ENCODE data around the gene C15orf62. TPM values are rescaled to one million over a fixed set of nuclear protein-coding genes. Genes with fewer than 3 reads are reported as not detected.

C15orf62 gene
- total RNA-seq, 1 donor from 2014 or later: 0.30 TPM

GRCh38 chr15:40731034-40731433 lies 38.7 kb upstream of the C15orf62 start:
- intact Hi-C loops (cut with micrococcal nuclease): no loop called here
- Histone ChIP-seq H3K27ac (replicated peaks) (peak overlapping the region; percentile 42), H3K4me3 (no peak overlapping the region), H3K36me3 (peaks cover 40% of the 10 kb centered on the region), H3K27me3 (ENCODE audit: low read depth) (no peaks in the 10 kb centered on the region), H3K4me1 (no peaks in the 10 kb centered on the region), H3K9me3 (replicated peaks) (no peaks in the 10 kb centered on the region)
- DNase-seq: no peak
- TF ChIP-seq CTCF (IDR thresholded peaks at IDR 0.05; ENCODE audit: borderline replicate concordance): no peak

- no peaks in the 10 kb centered on the region for H3K4me1 ChIP-seq
- H3K36me3 ChIP-seq: peaks cover 84% of the 10 kb centered on the region
- H3K9me3 ChIP-seq (replicated peaks): no peaks in the 10 kb centered on the region
- H3K4me3 ChIP-seq: no peak overlapping the region
- no peak overlapping the region for H3K27ac ChIP-seq (replicated peaks)
- no peak for TF ChIP-seq CTCF (IDR thresholded peaks at IDR 0.05; ENCODE audit: borderline replicate concordance)
- H3K27me3 ChIP-seq (ENCODE audit: low read depth): no peaks in the 10 kb centered on the region
- intact Hi-C loops (cut with micrococcal nuclease): no loop called here
- DNase-seq: no peak
Observed at GRCh38 chr15:40736575-40736974, 33.2 kb upstream of the C15orf62 start.

GRCh38 chr15:40737048-40737447 lies 32.7 kb upstream of the C15orf62 start:
- no peak for DNase-seq
- H3K27me3 ChIP-seq (ENCODE audit: low read depth): no peaks in the 10 kb centered on the region
- no peak overlapping the region for H3K27ac ChIP-seq (replicated peaks)
- H3K9me3 ChIP-seq (replicated peaks): no peaks in the 10 kb centered on the region
- intact Hi-C loops (cut with micrococcal nuclease): no loop called here
- no peak for TF ChIP-seq CTCF (IDR thresholded peaks at IDR 0.05; ENCODE audit: borderline replicate concordance)
- peaks cover 89% of the 10 kb centered on the region for H3K36me3 ChIP-seq
- no peak overlapping the region for H3K4me3 ChIP-seq
- no peaks in the 10 kb centered on the region for H3K4me1 ChIP-seq

- intact Hi-C loops (cut with micrococcal nuclease): no loop called here
- Histone ChIP-seq H3K27ac (replicated peaks) (no peak overlapping the region), H3K36me3 (peaks cover 89% of the 10 kb centered on the region), H3K4me1 (peaks cover 11% of the 10 kb centered on the region), H3K27me3 (ENCODE audit: low read depth) (no peaks in the 10 kb centered on the region), H3K4me3 (no peak overlapping the region), H3K9me3 (replicated peaks) (no peaks in the 10 kb centered on the region)
- no peak for TF ChIP-seq CTCF (IDR thresholded peaks at IDR 0.05; ENCODE audit: borderline replicate concordance)
- no peak for DNase-seq
Observed at GRCh38 chr15:40739047-40739446, 30.7 kb upstream of the C15orf62 start.

- H3K27me3 ChIP-seq (ENCODE audit: low read depth): no peaks in the 10 kb centered on the region
- no peak for DNase-seq
- no peak overlapping the region for H3K27ac ChIP-seq (replicated peaks)
- intact Hi-C loops (cut with micrococcal nuclease): no loop called here
- H3K36me3 ChIP-seq: peaks cover 88% of the 10 kb centered on the region
- H3K4me3 ChIP-seq: no peak overlapping the region
- no peak for TF ChIP-seq CTCF (IDR thresholded peaks at IDR 0.05; ENCODE audit: borderline replicate concordance)
- H3K9me3 ChIP-seq (replicated peaks): no peaks in the 10 kb centered on the region
- H3K4me1 ChIP-seq: peaks cover 12% of the 10 kb centered on the region
Observed at GRCh38 chr15:40739854-40740253, 29.9 kb upstream of the C15orf62 start.

GRCh38 chr15:40743485-40743901 lies 26.3 kb upstream of the C15orf62 start:
- DNase-seq: no peak
- H3K4me1 ChIP-seq: peaks cover 12% of the 10 kb centered on the region
- H3K9me3 ChIP-seq (replicated peaks): no peaks in the 10 kb centered on the region
- no peak overlapping the region for H3K27ac ChIP-seq (replicated peaks)
- no peak for TF ChIP-seq CTCF (IDR thresholded peaks at IDR 0.05; ENCODE audit: borderline replicate concordance)
- H3K36me3 ChIP-seq: peaks cover 67% of the 10 kb centered on the region
- H3K27me3 ChIP-seq (ENCODE audit: low read depth): no peaks in the 10 kb centered on the region
- intact Hi-C loops (cut with micrococcal nuclease): no loop called here
- H3K4me3 ChIP-seq: no peak overlapping the region
